Stimulated activated CD4-positive, alpha-beta T cell treated with anti-CD3 and anti-CD28 coated beads, Interleukin-12 subunit alpha, Interleukin-12 subunit beta, amount 100 ng/mL, for 24 hours (primary cell): ENCODE data around the gene ANAPC1.
"Not testable (repeated sequence)": the region's sequence is repeated elsewhere in the genome, so short reads cannot be mapped to it uniquely, and the experiment has no call there.

ENCODE experiments used
- DNase-seq, 2 experiments: peaks; one replicate each; pipeline ENCODE4 v3.0.0-alpha.2; 2020; ENCODE audit warnings: low read depth in 2 of 2

The ANAPC1 gene

GRCh38 chr2:111790633-111791032 is 93.4 kb downstream of the ANAPC1 start:
- DNase-seq, result not testable (repeated sequence)

GRCh38 chr2:111784081-111784480 is 99.9 kb downstream of the ANAPC1 start:
- not testable (repeated sequence) for DNase-seq

GRCh38 chr2:111782195-111782594 is 101.8 kb downstream of the ANAPC1 start:
- DNase-seq, result not testable (repeated sequence)

- DNase-seq, result not testable (repeated sequence)
Observed at GRCh38 chr2:111781443-111782094, 102.4 kb downstream of the ANAPC1 start.

GRCh38 chr2:111777155-111777554 is 106.8 kb downstream of the ANAPC1 start:
- DNase-seq, result not testable (repeated sequence)

- DNase-seq, result not testable (repeated sequence)
Observed at GRCh38 chr2:111776296-111776695, 107.7 kb downstream of the ANAPC1 start.

GRCh38 chr2:111772180-111772579 is 111.8 kb downstream of the ANAPC1 start:
- DNase-seq, result not testable (repeated sequence)

- DNase-seq, result not testable (repeated sequence)
Observed at GRCh38 chr2:111770916-111771658, 112.9 kb downstream of the ANAPC1 start.

GRCh38 chr2:111768266-111769190 is 115.5 kb downstream of the ANAPC1 start:
- DNase-seq, result not testable (repeated sequence)

GRCh38 chr2:111767087-111767486 is 116.9 kb downstream of the ANAPC1 start:
- not testable (repeated sequence) for DNase-seq

GRCh38 chr2:111766295-111766694 is 117.7 kb downstream of the ANAPC1 start:
- not testable (repeated sequence) for DNase-seq

- not testable (repeated sequence) for DNase-seq
Observed at GRCh38 chr2:111764151-111764550, 119.8 kb downstream of the ANAPC1 start.

GRCh38 chr2:111760697-111761284 is 123.2 kb downstream of the ANAPC1 start:
- DNase-seq, result not testable (repeated sequence)

GRCh38 chr2:111752533-111752932 is 131.5 kb downstream of the ANAPC1 start:
- DNase-seq, result not testable (repeated sequence)

- DNase-seq, result not testable (repeated sequence)
Observed at GRCh38 chr2:111750641-111751040, 133.4 kb downstream of the ANAPC1 start.

GRCh38 chr2:111748429-111748828 is 135.6 kb downstream of the ANAPC1 start:
- DNase-seq, result not testable (repeated sequence)

GRCh38 chr2:111747410-111748115 is 136.4 kb downstream of the ANAPC1 start:
- peak; percentile 43 to 75 for DNase-seq

GRCh38 chr2:111744751-111745150 is 139.2 kb downstream of the ANAPC1 start:
- DNase-seq, result not testable (repeated sequence)

GRCh38 chr2:111741517-111741916 is 142.5 kb downstream of the ANAPC1 start:
- DNase-seq, result not testable (repeated sequence)

GRCh38 chr2:111735838-111736721 is 147.9 kb downstream of the ANAPC1 start:
- not testable (repeated sequence) for DNase-seq
